T-helper 2 cell treated with Interferon-gamma antibody and Interleukin-4, amounts not matched to agents 5 μg/mL and 100 μg/mL, for 36 hours (primary cell): ENCODE data around the gene NKAIN4.

Source experiments
- DNase-seq: peaks from one replicate; pipeline ENCODE4 v3.0.0; 2021; ENCODE audit warnings: low spot score
- H3K27ac Mint-ChIP-seq: one replicate; pipeline ENCODE4 v1.8.0; 2021; ENCODE audit warnings: mild to moderate bottlenecking, mixed read lengths
- H3K27me3 Mint-ChIP-seq: one replicate; pipeline ENCODE4 v1.8.0; 2021; ENCODE audit warnings: low read depth, mixed read lengths
- H3K36me3 Mint-ChIP-seq: one replicate; pipeline ENCODE4 v1.8.0; 2021; ENCODE audit warnings: low read depth, mixed read lengths
- H3K4me1 Mint-ChIP-seq: one replicate; pipeline ENCODE4 v1.8.0; 2021; ENCODE audit warnings: low read depth, mixed read lengths
- H3K4me3 Mint-ChIP-seq: one replicate; pipeline ENCODE4 v1.8.0; 2022; ENCODE audit warnings: mild to moderate bottlenecking, moderate library complexity, mixed read lengths
- H3K9me3 Mint-ChIP-seq: one replicate; pipeline ENCODE4 v1.8.0; 2021; ENCODE audit warnings: mixed read lengths

Gene NKAIN4

DNA sequence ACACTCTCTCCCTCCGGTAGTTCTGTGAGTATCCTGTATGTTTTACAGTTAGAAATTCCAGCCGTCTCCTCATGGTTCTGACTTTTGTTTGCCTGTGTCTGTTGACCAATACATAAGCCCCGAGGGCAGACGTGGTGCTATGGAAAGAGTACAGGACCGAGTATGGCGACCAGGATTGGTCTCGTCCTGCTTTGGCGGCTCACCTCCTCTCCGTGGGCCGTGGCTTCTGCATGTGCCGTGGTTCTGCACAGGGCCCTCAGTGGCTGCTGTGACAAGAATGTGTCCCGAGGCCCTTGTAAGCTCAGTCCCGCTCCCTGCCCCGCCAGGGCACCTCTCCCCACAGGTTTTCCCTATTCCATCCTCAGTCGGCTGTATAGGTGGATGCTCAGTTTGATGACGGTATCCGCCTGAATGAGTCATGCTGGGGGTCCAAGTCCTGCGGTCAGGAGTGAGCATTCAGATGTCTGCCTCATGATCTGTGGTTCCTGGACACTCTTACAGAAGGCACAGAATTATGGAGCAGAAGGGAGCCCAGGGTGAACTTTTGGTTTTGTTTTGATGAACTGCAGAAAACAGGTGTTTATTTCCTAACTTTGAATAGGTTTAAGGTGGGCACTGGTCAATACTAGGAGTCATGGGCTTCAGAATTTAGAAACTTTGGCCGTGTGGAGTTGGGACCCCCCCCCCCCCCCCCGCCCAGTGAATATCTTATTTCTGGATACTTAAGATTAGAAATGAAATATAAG, 19.5 kb upstream of the NKAIN4 start:
- Mint-ChIP-seq H3K4me1 (peaks cover 18% of the 10 kb centered on the region), H3K27ac (peak overlapping the region; percentile 86), H3K36me3 (peaks cover 12% of the 10 kb centered on the region), H3K27me3 (no peaks in the 10 kb centered on the region), H3K9me3 (no peaks in the 10 kb centered on the region), H3K4me3 (peak overlapping the region; percentile 94)
- no peak for DNase-seq

DNA sequence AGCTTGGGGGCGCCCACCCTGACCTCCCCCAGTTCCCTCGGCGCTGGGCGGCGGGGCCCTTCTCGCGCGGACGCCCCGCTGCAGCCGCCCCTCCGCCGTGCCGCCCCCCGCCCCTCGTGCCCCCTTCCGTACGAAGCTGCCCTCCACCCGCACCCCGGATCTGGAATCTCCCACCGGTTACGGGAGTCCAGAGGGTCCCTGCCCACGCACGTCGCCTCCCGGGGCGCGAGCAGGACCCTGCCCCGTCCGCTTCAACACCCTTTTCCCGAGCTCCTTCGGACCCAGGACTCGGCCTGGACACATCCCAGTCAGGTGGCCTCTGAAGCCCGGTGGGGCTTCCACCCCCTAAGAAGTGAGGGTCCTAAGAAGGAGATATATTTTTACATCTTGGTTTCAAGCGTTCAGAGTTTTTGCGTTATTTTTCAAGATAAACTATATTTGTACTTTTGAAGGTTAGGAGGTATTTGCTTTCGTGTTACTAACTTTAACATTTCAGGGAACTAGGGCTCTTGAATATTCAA, 18.9 kb upstream of the NKAIN4 start:
- Mint-ChIP-seq H3K27me3 (no peaks in the 10 kb centered on the region), H3K9me3 (no peaks in the 10 kb centered on the region), H3K36me3 (peaks cover 12% of the 10 kb centered on the region), H3K4me1 (peaks cover 18% of the 10 kb centered on the region), H3K27ac (peak overlapping the region; percentile 86), H3K4me3 (peak overlapping the region; percentile 94)
- DNase-seq = no peak

GRCh38 chr20:63272105-63273058, 18.1 kb upstream of the NKAIN4 start, which contains the start of gene ARFGAP1:
ARFGAP1 (plus strand) TSS chr20:63272813; CDS start chr20:63275581, 2,768 bp downstream.
- H3K4me3 Mint-ChIP-seq = peak within 1 kb of the TSS; percentile 94
- H3K27ac Mint-ChIP-seq = peak within 1 kb of the TSS; percentile 86
- DNase-seq = peak; percentile 92
- no peaks in the 10 kb centered on the region for H3K9me3 Mint-ChIP-seq
- H3K36me3 Mint-ChIP-seq = peaks cover 10% of the 10 kb centered on the region
- H3K27me3 Mint-ChIP-seq = no peaks in the 10 kb centered on the region
- H3K4me1 Mint-ChIP-seq = peaks cover 18% of the 10 kb centered on the region

DNA sequence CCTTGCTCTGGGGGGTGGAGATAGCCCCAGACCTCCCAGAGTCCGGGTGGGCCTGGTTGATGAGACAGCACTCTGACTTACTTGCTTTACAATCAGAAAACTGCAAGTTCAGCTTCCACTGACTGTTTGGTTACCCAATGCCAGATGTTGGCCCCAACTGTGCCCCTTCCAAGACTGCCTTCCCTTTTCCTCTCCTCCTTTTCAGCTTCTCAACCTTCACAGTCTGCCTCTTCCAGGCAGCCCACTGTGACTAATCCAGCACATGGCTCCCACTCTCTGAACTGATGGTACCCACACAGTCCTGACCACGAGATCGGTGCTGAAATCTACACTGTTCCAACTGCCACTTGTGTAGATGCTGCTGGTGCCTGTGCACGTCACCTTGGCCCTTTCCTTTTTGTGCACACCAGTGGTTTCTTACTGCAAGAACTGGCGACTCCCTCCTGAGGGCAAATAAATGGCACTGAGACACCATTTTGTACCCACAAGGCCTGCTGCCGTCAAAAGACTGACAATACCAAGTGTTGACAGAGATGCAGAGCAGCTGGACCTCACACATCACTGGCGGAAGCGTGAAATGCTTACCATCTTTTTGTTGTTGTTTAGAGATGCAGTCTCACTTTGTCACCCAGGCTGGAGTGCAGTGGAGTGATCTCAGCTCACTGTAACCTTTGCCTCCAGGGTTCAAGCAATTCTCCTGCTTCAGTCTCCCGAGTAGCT, 16.5 kb upstream of the NKAIN4 start:
- no peak for DNase-seq
- Mint-ChIP-seq H3K27me3 (no peaks in the 10 kb centered on the region), H3K4me1 (peaks cover 18% of the 10 kb centered on the region), H3K4me3 (no peak overlapping the region), H3K36me3 (peaks cover 4% of the 10 kb centered on the region), H3K9me3 (no peaks in the 10 kb centered on the region), H3K27ac (no peak overlapping the region)

DNA sequence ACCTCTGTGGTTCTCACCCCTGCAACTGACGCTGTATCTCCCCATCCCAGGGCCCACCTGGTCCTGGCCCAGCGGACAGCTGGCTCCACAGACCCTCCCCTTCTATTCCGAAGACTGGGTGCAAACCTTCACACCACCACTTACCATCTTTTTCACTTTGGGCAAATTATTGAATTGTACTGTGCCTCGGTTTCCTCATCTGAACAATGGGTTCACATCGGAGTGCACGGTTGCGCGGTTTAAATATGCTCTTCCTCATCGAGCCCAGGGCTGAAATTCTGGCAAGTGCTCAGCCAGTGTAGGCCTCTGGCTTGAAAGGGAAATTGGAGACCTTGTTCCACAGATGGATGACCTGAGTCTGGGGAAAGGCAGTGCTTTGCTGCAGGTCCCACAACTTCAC, 15.5 kb upstream of the NKAIN4 start:
- Mint-ChIP-seq H3K9me3 (no peaks in the 10 kb centered on the region), H3K4me1 (peaks cover 15% of the 10 kb centered on the region), H3K36me3 (peaks cover 4% of the 10 kb centered on the region), H3K27ac (no peak overlapping the region), H3K27me3 (no peaks in the 10 kb centered on the region), H3K4me3 (no peak overlapping the region)
- no peak for DNase-seq

GRCh38 chr20:63268671-63269439, 14.6 kb upstream of the NKAIN4 start:
- H3K27me3 Mint-ChIP-seq = peaks cover 2% of the 10 kb centered on the region
- H3K4me3 Mint-ChIP-seq = no peak overlapping the region
- DNase-seq = no peak
- peaks cover 8% of the 10 kb centered on the region for H3K4me1 Mint-ChIP-seq
- peaks cover 4% of the 10 kb centered on the region for H3K36me3 Mint-ChIP-seq
- no peaks in the 10 kb centered on the region for H3K9me3 Mint-ChIP-seq
- no peak overlapping the region for H3K27ac Mint-ChIP-seq

DNA sequence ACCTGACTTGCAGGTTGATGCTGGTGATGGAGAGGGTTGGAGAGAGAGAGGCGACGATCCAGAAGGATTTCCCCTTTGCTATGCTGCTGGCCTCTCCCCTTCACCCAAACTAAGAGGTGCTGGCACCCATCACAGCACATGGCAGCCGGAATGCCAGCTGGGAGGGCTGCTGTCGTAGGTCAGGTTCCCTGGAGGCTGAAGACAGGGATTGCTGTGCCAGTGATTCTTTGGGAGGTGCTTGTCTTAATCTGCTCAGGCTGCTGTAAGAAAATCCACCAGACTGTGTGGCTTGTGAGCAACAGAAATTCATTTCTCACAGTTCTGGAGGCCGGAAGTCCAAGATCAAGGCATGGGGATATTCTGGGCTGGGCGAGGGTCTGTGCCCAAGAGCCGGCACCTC, 14.0 kb upstream of the NKAIN4 start:
- Mint-ChIP-seq H3K27me3 (peaks cover 2% of the 10 kb centered on the region), H3K4me3 (no peak overlapping the region), H3K4me1 (peaks cover 3% of the 10 kb centered on the region), H3K9me3 (no peaks in the 10 kb centered on the region), H3K36me3 (no peaks in the 10 kb centered on the region), H3K27ac (no peak overlapping the region)
- no peak for DNase-seq

DNA sequence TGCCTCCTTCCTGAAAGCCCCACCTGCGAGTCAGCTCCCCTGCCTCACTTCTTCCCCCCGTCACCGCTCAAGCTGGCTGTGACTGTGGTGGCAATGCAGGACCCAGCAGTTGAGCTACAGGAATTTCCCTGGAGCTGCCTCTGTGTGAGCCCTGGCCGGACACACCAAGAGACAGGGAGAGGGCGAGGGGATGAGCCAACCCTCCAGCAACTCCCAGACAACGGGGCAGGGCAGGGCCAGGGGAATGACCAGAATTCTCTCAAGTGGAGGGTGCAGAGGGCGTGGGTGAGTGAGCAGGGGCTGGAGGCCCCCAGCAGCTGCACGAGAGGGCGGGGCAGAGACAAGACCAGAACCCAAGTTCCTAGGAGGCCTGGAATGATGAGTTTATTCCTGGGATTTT, 13.4 kb upstream of the NKAIN4 start:
- Mint-ChIP-seq H3K4me3 (no peak overlapping the region), H3K36me3 (no peaks in the 10 kb centered on the region), H3K27ac (no peak overlapping the region), H3K4me1 (peaks cover 3% of the 10 kb centered on the region), H3K9me3 (no peaks in the 10 kb centered on the region), H3K27me3 (peaks cover 2% of the 10 kb centered on the region)
- DNase-seq = no peak

DNA sequence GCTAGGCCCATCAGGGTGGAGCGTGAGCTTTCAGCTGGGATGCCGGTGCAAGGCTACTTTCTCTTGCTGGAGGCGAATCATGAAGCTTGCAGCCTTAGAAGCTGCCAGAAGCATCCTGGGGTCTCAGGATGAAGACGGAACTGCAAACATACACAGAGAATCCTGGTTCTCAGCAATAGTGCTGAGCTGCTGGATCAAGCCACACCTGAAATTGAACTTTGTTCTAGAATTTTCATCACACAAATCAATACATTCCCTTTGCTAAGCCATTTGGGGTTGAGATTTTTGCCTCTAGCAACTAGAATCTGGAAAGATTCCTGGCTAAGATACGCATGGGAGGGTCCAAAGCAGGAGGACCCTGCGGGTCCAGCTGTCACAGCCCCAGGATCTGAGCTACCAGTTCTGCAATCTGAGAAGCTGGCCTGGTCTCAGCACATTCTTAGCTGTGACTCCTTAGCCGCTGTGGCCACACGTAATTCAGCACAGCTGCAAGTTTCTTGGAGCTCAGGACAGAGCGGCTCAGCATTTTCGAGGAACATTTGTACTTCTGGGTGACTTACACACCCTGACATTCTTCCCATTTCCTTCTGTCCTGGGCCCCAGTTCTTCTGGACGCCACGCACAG, 11.7 kb upstream of the NKAIN4 start:
- Mint-ChIP-seq H3K9me3 (no peaks in the 10 kb centered on the region), H3K36me3 (no peaks in the 10 kb centered on the region), H3K27ac (no peak overlapping the region), H3K27me3 (peaks cover 7% of the 10 kb centered on the region), H3K4me1 (peaks cover 2% of the 10 kb centered on the region), H3K4me3 (no peak overlapping the region)
- DNase-seq = no peak

DNA sequence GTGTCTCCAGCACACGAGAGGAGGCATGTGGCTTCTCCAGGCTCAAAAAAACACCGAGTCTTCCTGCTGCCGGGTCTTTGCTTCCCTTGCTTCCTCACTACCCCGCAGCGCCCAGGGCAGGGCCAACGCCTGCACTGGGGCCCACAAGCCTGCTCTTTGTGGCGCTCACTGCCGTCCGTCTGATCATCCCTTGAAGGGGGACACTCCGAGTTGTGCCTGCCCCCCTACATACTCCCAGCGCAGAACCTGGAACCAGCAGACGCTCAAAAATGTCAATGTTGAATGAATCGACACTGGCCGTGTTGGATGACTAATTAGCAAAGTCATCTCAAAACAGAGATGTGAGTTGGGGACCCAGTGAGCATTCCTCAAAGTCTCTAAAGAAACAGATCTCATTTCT, 10.3 kb upstream of the NKAIN4 start:
- Mint-ChIP-seq H3K27ac (no peak overlapping the region), H3K36me3 (no peaks in the 10 kb centered on the region), H3K9me3 (no peaks in the 10 kb centered on the region), H3K27me3 (peaks cover 7% of the 10 kb centered on the region), H3K4me3 (no peak overlapping the region), H3K4me1 (peaks cover 2% of the 10 kb centered on the region)
- DNase-seq = no peak

- no peak overlapping the region for H3K4me3 Mint-ChIP-seq
- no peaks in the 10 kb centered on the region for H3K9me3 Mint-ChIP-seq
- H3K36me3 Mint-ChIP-seq = no peaks in the 10 kb centered on the region
- no peak for DNase-seq
- peaks cover 7% of the 10 kb centered on the region for H3K27me3 Mint-ChIP-seq
- H3K27ac Mint-ChIP-seq = no peak overlapping the region
- peaks cover 2% of the 10 kb centered on the region for H3K4me1 Mint-ChIP-seq
Observed at GRCh38 chr20:63264000-63264399, 9.7 kb upstream of the NKAIN4 start.

GRCh38 chr20:63262836-63263235, 8.6 kb upstream of the NKAIN4 start:
- no peak overlapping the region for H3K4me3 Mint-ChIP-seq
- H3K27ac Mint-ChIP-seq = no peak overlapping the region
- peaks cover 7% of the 10 kb centered on the region for H3K27me3 Mint-ChIP-seq
- no peaks in the 10 kb centered on the region for H3K9me3 Mint-ChIP-seq
- H3K36me3 Mint-ChIP-seq = no peaks in the 10 kb centered on the region
- no peak for DNase-seq
- peaks cover 2% of the 10 kb centered on the region for H3K4me1 Mint-ChIP-seq
